IPS-15b (cell line): ENCODE measurements around the gene ZNF189.
A peak's percentile ranks its signal among the peaks of the same experiment; 100 is the strongest.
"Not testable (repeated sequence)": the region's sequence is repeated elsewhere in the genome, so short reads cannot be mapped to it uniquely, and the experiment has no call there.

ENCODE experiments used
- H3K27me3 ChIP-seq: one replicate; pipeline ENCODE4 v1.6.1; 2013; ENCODE audit warnings: low read length; ENCODE audit not compliant: control insufficient read depth, insufficient read depth
- H3K36me3 ChIP-seq: one replicate; pipeline ENCODE4 v1.6.1; 2013; ENCODE audit warnings: low read length; ENCODE audit not compliant: control insufficient read depth, insufficient read depth
- H3K4me1 ChIP-seq: one replicate; pipeline ENCODE4 v1.6.1; 2013; ENCODE audit warnings: mild to moderate bottlenecking, low read length; ENCODE audit not compliant: control insufficient read depth, insufficient read depth
- H3K4me3 ChIP-seq: one replicate; pipeline ENCODE4 v1.5.1; 2013; ENCODE audit warnings: low read depth, low read length
- H3K9ac ChIP-seq: one replicate; pipeline ENCODE4 v1.6.1; 2013; ENCODE audit warnings: low read depth, mild to moderate bottlenecking, low read length
- H3K9me3 ChIP-seq: one replicate; pipeline ENCODE4 v1.6.1; 2013; ENCODE audit warnings: mild to moderate bottlenecking, low read length; ENCODE audit not compliant: control insufficient read depth, insufficient read depth

ZNF189 gene

GRCh38 chr9:101383361-101383760 is 15.3 kb upstream of the ZNF189 start:
- H3K4me3 ChIP-seq = no peak overlapping the region
- H3K36me3 ChIP-seq = no peaks in the 10 kb centered on the region
- H3K27me3 ChIP-seq = no peaks in the 10 kb centered on the region
- H3K4me1 ChIP-seq = peaks cover 5% of the 10 kb centered on the region
- no peaks in the 10 kb centered on the region for H3K9me3 ChIP-seq
- no peak overlapping the region for H3K9ac ChIP-seq

- not testable (repeated sequence) for H3K9ac ChIP-seq, H3K9me3 ChIP-seq, H3K4me3 ChIP-seq, H3K27me3 ChIP-seq, H3K36me3 ChIP-seq, H3K4me1 ChIP-seq
Measured at GRCh38 chr9:101384873-101385536, 13.6 kb upstream of the ZNF189 start, which contains the start of gene BAAT. Gene BAAT, minus strand, starts transcription at chr9:101385006. Its CDS starts 13,602 bp downstream, at chr9:101371404.

GRCh38 chr9:101387871-101388506 is 10.7 kb upstream of the ZNF189 start:
- Histone ChIP-seq H3K36me3 (peaks cover 3% of the 10 kb centered on the region), H3K27me3 (no peaks in the 10 kb centered on the region)

GRCh38 chr9:101388507-101388993 is 10.1 kb upstream of the ZNF189 start:
- no peaks in the 10 kb centered on the region for H3K27me3 ChIP-seq
- no peaks in the 10 kb centered on the region for H3K9me3 ChIP-seq
- H3K36me3 ChIP-seq = peaks cover 3% of the 10 kb centered on the region
- no peak overlapping the region for H3K9ac ChIP-seq
- no peak overlapping the region for H3K4me3 ChIP-seq
- H3K4me1 ChIP-seq = peaks cover 2% of the 10 kb centered on the region

More at GRCh38 chr9:101387871-101388506, 10.7 kb upstream of the ZNF189 start:
- no peaks in the 10 kb centered on the region for H3K9me3 ChIP-seq
- no peak overlapping the region for H3K9ac ChIP-seq
- H3K4me1 ChIP-seq = peaks cover 5% of the 10 kb centered on the region
- no peak overlapping the region for H3K4me3 ChIP-seq

GRCh38 chr9:101393135-101393534 is 5.5 kb upstream of the ZNF189 start:
- peaks cover 3% of the 10 kb centered on the region for H3K36me3 ChIP-seq
- H3K4me3 ChIP-seq = no peak overlapping the region
- H3K9ac ChIP-seq = no peak overlapping the region
- H3K27me3 ChIP-seq = no peaks in the 10 kb centered on the region
- no peaks in the 10 kb centered on the region for H3K4me1 ChIP-seq
- no peaks in the 10 kb centered on the region for H3K9me3 ChIP-seq

GRCh38 chr9:101394687-101395086 is 4.0 kb upstream of the ZNF189 start:
- Histone ChIP-seq H3K9ac (no peak overlapping the region), H3K9me3 (no peaks in the 10 kb centered on the region), H3K36me3 (no peaks in the 10 kb centered on the region), H3K4me1 (peaks cover 3% of the 10 kb centered on the region), H3K4me3 (no peak overlapping the region), H3K27me3 (no peaks in the 10 kb centered on the region)

GRCh38 chr9:101397746-101398067 is 944 bp upstream of the ZNF189 start:
- Histone ChIP-seq H3K4me3 (peak overlapping the region; percentile 99), H3K27me3 (no peaks in the 10 kb centered on the region), H3K36me3 (peaks cover 7% of the 10 kb centered on the region), H3K9ac (peak overlapping the region; percentile 93), H3K9me3 (no peaks in the 10 kb centered on the region), H3K4me1 (peaks cover 3% of the 10 kb centered on the region)

- Histone ChIP-seq H3K27me3 (no peaks in the 10 kb centered on the region), H3K4me1 (peaks cover 3% of the 10 kb centered on the region), H3K36me3 (peaks cover 13% of the 10 kb centered on the region), H3K4me3 (peak overlapping the region; percentile 99), H3K9ac (peak overlapping the region; percentile 60), H3K9me3 (no peaks in the 10 kb centered on the region)
Measured at GRCh38 chr9:101398930-101399642, 435 bp downstream of the ZNF189 start.

GRCh38 chr9:101399643-101399970 is 956 bp downstream of the ZNF189 start:
- Histone ChIP-seq H3K36me3 (peaks cover 15% of the 10 kb centered on the region), H3K4me1 (peaks cover 3% of the 10 kb centered on the region), H3K9ac (no peak overlapping the region), H3K9me3 (no peaks in the 10 kb centered on the region), H3K27me3 (no peaks in the 10 kb centered on the region), H3K4me3 (peak overlapping the region; percentile 99)

GRCh38 chr9:101400120-101400519 is 1.5 kb downstream of the ZNF189 start:
- Histone ChIP-seq H3K27me3 (no peaks in the 10 kb centered on the region), H3K4me1 (peaks cover 3% of the 10 kb centered on the region), H3K9ac (no peak overlapping the region), H3K4me3 (no peak overlapping the region), H3K9me3 (no peaks in the 10 kb centered on the region), H3K36me3 (peaks cover 15% of the 10 kb centered on the region)

GRCh38 chr9:101403516-101404285 is 5.0 kb downstream of the ZNF189 start:
- no peak overlapping the region for H3K9ac ChIP-seq
- no peak overlapping the region for H3K4me3 ChIP-seq
- H3K4me1 ChIP-seq = peaks cover 3% of the 10 kb centered on the region
- peaks cover 6% of the 10 kb centered on the region for H3K9me3 ChIP-seq
- no peaks in the 10 kb centered on the region for H3K27me3 ChIP-seq
- H3K36me3 ChIP-seq = peaks cover 36% of the 10 kb centered on the region
